ENCODE data around the gene ST6GALNAC1. TPM values are rescaled to one million over a fixed set of nuclear protein-coding genes. Genes with fewer than 3 reads are reported as not detected.

ST6GALNAC1 gene
- total RNA-seq, 4 donors from 2014 or later = 0.29 to 7.0 (median 1.1) TPM

DNA sequence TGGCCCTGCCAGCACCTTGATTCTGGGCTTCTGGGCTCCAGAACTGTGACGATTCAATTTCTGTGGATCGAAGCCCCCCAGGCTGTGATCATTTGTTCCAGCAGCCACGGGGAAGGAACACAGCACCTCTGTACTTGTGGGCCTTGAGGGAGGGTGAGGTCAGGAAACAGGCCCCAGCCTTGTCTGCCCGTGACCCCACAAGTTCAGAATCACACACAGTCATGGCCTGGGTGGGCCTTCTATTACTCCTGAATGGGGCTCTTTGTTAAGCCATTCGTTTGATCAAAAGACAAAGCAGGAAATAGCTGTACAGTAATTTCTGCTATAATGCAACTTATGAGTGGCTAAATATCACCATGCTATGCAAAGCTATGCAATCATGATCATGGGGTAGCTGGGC is 68.0 kb downstream of the ST6GALNAC1 start:
- Histone ChIP-seq H3K36me3 (no peaks in the 10 kb centered on the region), H3K4me1 (peaks cover 16 to 23% of the 10 kb centered on the region in 2 donors), H3K27ac (no peak overlapping the region), H3K27me3 (no peaks in the 10 kb centered on the region), H3K4me3 (replicated peaks in 1 of 3) (no peak overlapping the region), H3K9me3 (no peaks in the 10 kb centered on the region)
- TF ChIP-seq, protein P1, sequence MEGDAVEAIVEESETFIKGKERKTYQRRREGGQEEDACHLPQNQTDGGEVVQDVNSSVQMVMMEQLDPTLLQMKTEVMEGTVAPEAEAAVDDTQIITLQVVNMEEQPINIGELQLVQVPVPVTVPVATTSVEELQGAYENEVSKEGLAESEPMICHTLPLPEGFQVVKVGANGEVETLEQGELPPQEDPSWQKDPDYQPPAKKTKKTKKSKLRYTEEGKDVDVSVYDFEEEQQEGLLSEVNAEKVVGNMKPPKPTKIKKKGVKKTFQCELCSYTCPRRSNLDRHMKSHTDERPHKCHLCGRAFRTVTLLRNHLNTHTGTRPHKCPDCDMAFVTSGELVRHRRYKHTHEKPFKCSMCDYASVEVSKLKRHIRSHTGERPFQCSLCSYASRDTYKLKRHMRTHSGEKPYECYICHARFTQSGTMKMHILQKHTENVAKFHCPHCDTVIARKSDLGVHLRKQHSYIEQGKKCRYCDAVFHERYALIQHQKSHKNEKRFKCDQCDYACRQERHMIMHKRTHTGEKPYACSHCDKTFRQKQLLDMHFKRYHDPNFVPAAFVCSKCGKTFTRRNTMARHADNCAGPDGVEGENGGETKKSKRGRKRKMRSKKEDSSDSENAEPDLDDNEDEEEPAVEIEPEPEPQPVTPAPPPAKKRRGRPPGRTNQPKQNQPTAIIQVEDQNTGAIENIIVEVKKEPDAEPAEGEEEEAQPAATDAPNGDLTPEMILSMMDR (IDR thresholded peaks at IDR 0.05) = no peak
- no peak for TF ChIP-seq POLR2A (IDR thresholded peaks at IDR 0.05)
- intact Hi-C loops (cut with DNase I) = no loop called here
- 78 to 79% methylated on average over 5 of the region's 5 CpGs for WGBS, 2 donors
- no peak for DNase-seq

Small RNAs within 50 kb of the gene (small RNA-seq; reads per million reads assigned to genes)
- gene AC015802.2 (not detected), gene RNU6-227P (not detected)

Other genes with a start within 250 kb of the ST6GALNAC1 start
- gene UBE2O, start 190.6 kb downstream of the ST6GALNAC1 start, total RNA-seq = 10 to 100 TPM; 26.3 to 47.9 (median 37.3) TPM
- gene AANAT, start 176.2 kb downstream of the ST6GALNAC1 start, total RNA-seq = under 1 TPM in 1 of 4 donors, not detected in 3; 0.81 TPM
- 10 to 100 TPM; 16.4 to 31.1 (median 22.1) TPM for gene RHBDF2, start 142.3 kb downstream of the ST6GALNAC1 start, total RNA-seq
- gene CYGB, start 106.0 kb downstream of the ST6GALNAC1 start, total RNA-seq = 10 to 100 TPM; 14.7 to 32.3 (median 25.6) TPM
- 1 to 10 TPM; 1.5 to 8.3 (median 4.2) TPM for gene PRCD, start 103.7 kb downstream of the ST6GALNAC1 start, total RNA-seq
- 10 to 100 TPM; 32.7 to 65.4 (median 42.6) TPM for gene ST6GALNAC2, start 57.9 kb downstream of the ST6GALNAC1 start, total RNA-seq
- gene MXRA7, start 67.2 kb upstream of the ST6GALNAC1 start, total RNA-seq = 100 to 1,000 TPM; 362 to 576 (median 421) TPM
- gene JMJD6, start 82.8 kb upstream of the ST6GALNAC1 start, total RNA-seq = 10 to 100 TPM; 12.2 to 24.2 (median 20.7) TPM
- 10 to 100 TPM; 33.6 to 58.3 (median 51.3) TPM for gene METTL23, start 83.1 kb upstream of the ST6GALNAC1 start, total RNA-seq
- gene SRSF2, start 93.6 kb upstream of the ST6GALNAC1 start, total RNA-seq = 100 to 1,000 TPM; 269 to 614 (median 400) TPM
- 10 to 100 TPM; 34.1 to 53.3 (median 44.3) TPM for gene MFSD11, start 94.4 kb upstream of the ST6GALNAC1 start, total RNA-seq
- gene MGAT5B, start 224.6 kb upstream of the ST6GALNAC1 start, total RNA-seq = 1 to 10 TPM in 1 of 4 donors, under 1 TPM in 2, not detected in 1; 0.22 to 7.4 (median 0.73) TPM

Measured in thyroid gland (tissue), 4 donors.